22Rv1 (cell line): ENCODE data around the gene MEIS1.
A peak's percentile ranks its signal among the peaks of the same experiment; 100 is the strongest.
"Not testable (repeated sequence)": the region's sequence is repeated elsewhere in the genome, so short reads cannot be mapped to it uniquely, and the experiment has no call there.

Experiments
- H3K27ac ChIP-seq: fragments of 450-650 bp; 2 replicates; pipeline ENCODE4 v1.5.1; 2017
- ZFX ChIP-seq: fragments of 450-650 bp; IDR thresholded peaks from 2 replicates; pipeline ENCODE4 v1.6.1; 2017; ENCODE audit warnings: antibody characterized with exemption, borderline replicate concordance
- TF ChIP-seq, protein P1 (sequence below): fragments of 450-650 bp; IDR thresholded peaks from 2 replicates; pipeline ENCODE4 v1.5.1; 2017; ENCODE audit warnings: mild to moderate bottlenecking

Gene MEIS1

GRCh38 chr2:66478731-66479316 is 43.9 kb downstream of the MEIS1 start:
- no peak for TF ChIP-seq ZFX
- TF ChIP-seq, protein P1, sequence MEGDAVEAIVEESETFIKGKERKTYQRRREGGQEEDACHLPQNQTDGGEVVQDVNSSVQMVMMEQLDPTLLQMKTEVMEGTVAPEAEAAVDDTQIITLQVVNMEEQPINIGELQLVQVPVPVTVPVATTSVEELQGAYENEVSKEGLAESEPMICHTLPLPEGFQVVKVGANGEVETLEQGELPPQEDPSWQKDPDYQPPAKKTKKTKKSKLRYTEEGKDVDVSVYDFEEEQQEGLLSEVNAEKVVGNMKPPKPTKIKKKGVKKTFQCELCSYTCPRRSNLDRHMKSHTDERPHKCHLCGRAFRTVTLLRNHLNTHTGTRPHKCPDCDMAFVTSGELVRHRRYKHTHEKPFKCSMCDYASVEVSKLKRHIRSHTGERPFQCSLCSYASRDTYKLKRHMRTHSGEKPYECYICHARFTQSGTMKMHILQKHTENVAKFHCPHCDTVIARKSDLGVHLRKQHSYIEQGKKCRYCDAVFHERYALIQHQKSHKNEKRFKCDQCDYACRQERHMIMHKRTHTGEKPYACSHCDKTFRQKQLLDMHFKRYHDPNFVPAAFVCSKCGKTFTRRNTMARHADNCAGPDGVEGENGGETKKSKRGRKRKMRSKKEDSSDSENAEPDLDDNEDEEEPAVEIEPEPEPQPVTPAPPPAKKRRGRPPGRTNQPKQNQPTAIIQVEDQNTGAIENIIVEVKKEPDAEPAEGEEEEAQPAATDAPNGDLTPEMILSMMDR = no peak
- no peak overlapping the region for H3K27ac ChIP-seq

DNA sequence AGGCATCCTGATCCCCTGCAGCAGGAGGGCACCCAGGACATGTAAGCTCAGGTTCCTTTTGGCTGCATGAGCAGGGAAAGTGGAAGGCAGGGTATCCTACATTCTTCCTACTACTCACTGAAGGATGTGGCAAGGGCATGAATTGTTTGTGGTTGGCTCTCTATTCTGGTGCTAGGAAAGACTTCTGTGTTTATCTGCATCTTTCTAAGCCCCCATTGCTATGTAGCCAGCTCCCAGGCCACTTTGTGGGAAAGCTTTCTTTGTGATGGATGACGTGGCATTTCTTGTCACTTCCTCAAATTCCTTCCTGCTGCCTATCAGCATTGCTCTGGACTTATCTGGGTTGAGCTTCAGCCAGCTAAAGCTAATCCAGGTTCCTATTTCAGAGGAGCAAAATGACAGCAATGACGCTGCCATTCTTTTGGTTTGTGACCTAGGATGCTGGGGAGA is 46.2 kb downstream of the MEIS1 start:
- TF ChIP-seq, protein P1 = no peak
- TF ChIP-seq ZFX = no peak
- no peak overlapping the region for H3K27ac ChIP-seq

DNA sequence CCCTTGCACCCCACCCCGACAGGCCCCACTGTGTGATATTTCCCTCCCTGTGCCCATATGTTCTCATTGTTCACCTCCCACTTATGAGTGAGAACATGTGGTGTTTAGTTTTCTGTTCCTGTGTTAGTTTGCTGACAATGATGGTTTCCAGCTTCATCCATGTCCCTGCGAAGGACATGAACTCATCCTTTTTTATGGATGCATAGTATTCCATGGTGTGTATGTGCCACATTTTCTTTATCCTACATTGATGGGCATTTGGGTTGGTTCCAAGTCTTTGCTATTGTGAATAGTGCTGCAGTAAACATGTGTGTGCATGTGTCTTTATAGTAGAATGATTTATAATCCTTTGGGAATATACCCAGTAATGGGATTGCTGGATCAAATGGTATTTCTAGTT is 50.3 kb downstream of the MEIS1 start:
- H3K27ac ChIP-seq = not testable (repeated sequence)

GRCh38 chr2:66488946-66489345 is 54.0 kb downstream of the MEIS1 start:
- 0 out of 2 replicates have a peak overlapping the region, but pooled peaks have one; percentile 5 for H3K27ac ChIP-seq
- TF ChIP-seq ZFX = no peak
- TF ChIP-seq, protein P1 = no peak

DNA sequence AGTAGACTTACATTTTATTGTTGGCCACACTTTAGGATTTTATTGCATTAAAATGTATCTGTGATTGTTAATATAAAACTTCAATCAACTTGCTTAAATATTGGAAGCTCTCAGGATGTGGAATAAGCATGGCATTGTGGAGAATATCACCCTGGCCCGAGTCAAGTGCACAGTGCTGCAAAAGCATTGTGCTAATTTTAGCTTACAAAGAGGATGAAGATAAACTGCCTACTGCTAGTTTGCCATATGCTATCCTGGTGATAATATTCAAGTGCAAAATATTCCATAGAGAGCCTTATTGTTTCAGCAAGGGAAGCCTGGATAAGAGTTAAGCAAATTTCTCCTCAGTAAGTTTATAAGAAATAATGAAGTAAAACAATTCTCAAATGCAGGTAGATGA is 54.5 kb downstream of the MEIS1 start:
- no peak for TF ChIP-seq ZFX
- TF ChIP-seq, protein P1 = no peak
- H3K27ac ChIP-seq = 0 out of 2 replicates have a peak overlapping the region, but pooled peaks have one; percentile 5

DNA sequence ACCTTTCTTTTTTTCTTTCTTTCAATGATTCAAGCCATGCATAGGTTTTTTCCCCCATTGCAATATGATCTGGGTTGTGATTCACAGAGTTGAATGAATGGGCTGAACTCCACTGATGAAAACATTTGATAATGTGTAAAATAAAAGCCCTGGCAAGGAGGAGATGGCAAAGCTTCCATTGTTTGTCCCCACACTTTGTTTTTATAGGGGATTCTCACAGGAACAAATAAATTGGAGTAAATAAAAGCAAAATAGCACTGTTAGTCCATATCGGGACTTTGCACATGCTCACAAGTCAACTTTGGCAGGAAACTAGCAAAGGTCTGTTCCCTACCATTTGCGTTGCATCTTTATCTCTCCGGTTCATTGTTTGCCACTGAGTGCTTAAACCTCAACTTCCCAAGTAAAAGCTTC is 55.7 kb downstream of the MEIS1 start:
- H3K27ac ChIP-seq = peak overlapping the region; percentile 64
- no peak for TF ChIP-seq ZFX
- TF ChIP-seq, protein P1 = no peak

GRCh38 chr2:66494708-66495107 is 59.8 kb downstream of the MEIS1 start:
- H3K27ac ChIP-seq = no peak overlapping the region
- TF ChIP-seq, protein P1 = no peak
- TF ChIP-seq ZFX = no peak

DNA sequence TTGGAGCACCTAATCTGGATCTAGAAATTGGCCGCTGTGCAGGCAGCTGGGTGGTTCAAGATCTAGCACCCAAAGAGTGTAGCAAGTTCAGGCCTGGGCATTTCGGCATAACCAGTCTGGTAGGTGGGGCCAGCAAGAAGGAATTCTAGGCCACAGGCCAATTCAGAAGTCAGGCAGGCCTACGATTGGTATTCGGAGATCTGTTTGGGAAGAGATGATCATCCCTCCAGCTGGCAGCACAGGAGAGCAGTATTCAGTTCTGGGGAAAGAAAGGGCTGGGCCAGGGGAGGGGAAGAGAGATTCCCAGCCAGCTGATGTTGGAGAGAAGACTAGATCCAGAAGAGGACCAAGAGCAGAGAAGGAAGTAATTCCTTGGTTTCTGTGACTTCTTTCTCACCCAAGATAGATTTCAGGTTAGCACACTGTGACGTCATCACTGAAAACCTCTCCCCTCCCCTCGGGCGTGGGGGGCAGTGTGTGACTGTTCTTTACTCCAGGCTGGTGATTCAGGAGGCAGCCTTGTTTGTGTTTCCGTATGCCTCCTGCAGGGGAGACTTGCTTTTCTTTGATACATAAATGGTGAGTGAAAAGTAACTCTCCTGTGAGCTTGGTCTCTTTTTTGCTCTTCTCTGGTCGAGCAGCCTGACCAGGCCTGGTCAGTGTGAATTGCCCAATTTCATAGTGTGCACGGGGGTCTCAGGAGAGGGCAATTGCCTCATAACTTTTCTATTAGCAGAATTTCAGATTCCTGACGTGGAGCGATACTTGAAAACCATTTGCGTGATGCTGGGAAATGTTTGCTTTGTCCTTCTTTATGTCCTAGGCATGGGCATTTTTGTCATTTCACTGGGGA is 61.1 kb downstream of the MEIS1 start:
- H3K27ac ChIP-seq = no peak overlapping the region
- no peak for TF ChIP-seq ZFX
- TF ChIP-seq, protein P1 = no peak
